ENCODE data around the gene FGD6.
"Not testable (repeated sequence)": the region's sequence is repeated elsewhere in the genome, so short reads cannot be mapped to it uniquely, and the experiment has no call there.

The FGD6 gene

GRCh38 chr12:95151406-95151805 lies 65.9 kb downstream of the FGD6 start:
- H3K27ac Mint-ChIP-seq = no peak overlapping the region

GRCh38 chr12:95150501-95150900 lies 66.8 kb downstream of the FGD6 start:
- Mint-ChIP-seq H3K9me3 (no peaks in the 10 kb centered on the region), H3K27ac (no peak overlapping the region), H3K4me1 (ENCODE audit: low read depth) (no peaks in the 10 kb centered on the region), H3K4me3 (no peak overlapping the region), H3K27me3 (ENCODE audit: low read depth) (no peaks in the 10 kb centered on the region), H3K36me3 (ENCODE audit: low read depth) (no peaks in the 10 kb centered on the region)

More at GRCh38 chr12:95151406-95151805, 65.9 kb downstream of the FGD6 start:
- H3K4me3 Mint-ChIP-seq = no peak overlapping the region
- no peaks in the 10 kb centered on the region for H3K27me3 Mint-ChIP-seq (ENCODE audit: low read depth)
- no peaks in the 10 kb centered on the region for H3K4me1 Mint-ChIP-seq (ENCODE audit: low read depth)
- no peaks in the 10 kb centered on the region for H3K36me3 Mint-ChIP-seq (ENCODE audit: low read depth)
- no peaks in the 10 kb centered on the region for H3K9me3 Mint-ChIP-seq

GRCh38 chr12:95147866-95148265 lies 69.4 kb downstream of the FGD6 start:
- H3K27me3 Mint-ChIP-seq (ENCODE audit: low read depth) = no peaks in the 10 kb centered on the region

GRCh38 chr12:95146769-95147168 lies 70.5 kb downstream of the FGD6 start:
- no peaks in the 10 kb centered on the region for H3K36me3 Mint-ChIP-seq (ENCODE audit: low read depth)
- H3K27me3 Mint-ChIP-seq (ENCODE audit: low read depth) = no peaks in the 10 kb centered on the region
- H3K4me3 Mint-ChIP-seq = no peak overlapping the region
- no peaks in the 10 kb centered on the region for H3K9me3 Mint-ChIP-seq
- H3K4me1 Mint-ChIP-seq (ENCODE audit: low read depth) = no peaks in the 10 kb centered on the region
- no peak overlapping the region for H3K27ac Mint-ChIP-seq

More at GRCh38 chr12:95147866-95148265, 69.4 kb downstream of the FGD6 start:
- Mint-ChIP-seq H3K4me3 (no peak overlapping the region), H3K4me1 (ENCODE audit: low read depth) (no peaks in the 10 kb centered on the region), H3K36me3 (ENCODE audit: low read depth) (no peaks in the 10 kb centered on the region), H3K9me3 (no peaks in the 10 kb centered on the region), H3K27ac (no peak overlapping the region)

GRCh38 chr12:95143621-95144205 lies 73.6 kb downstream of the FGD6 start:
- Mint-ChIP-seq H3K4me1 (ENCODE audit: low read depth) (no peaks in the 10 kb centered on the region), H3K27me3 (ENCODE audit: low read depth) (no peaks in the 10 kb centered on the region), H3K36me3 (ENCODE audit: low read depth) (no peaks in the 10 kb centered on the region), H3K9me3 (no peaks in the 10 kb centered on the region), H3K27ac (no peak overlapping the region), H3K4me3 (no peak overlapping the region)

GRCh38 chr12:95142431-95143151 lies 74.7 kb downstream of the FGD6 start:
- H3K9me3 Mint-ChIP-seq = no peaks in the 10 kb centered on the region
- H3K27me3 Mint-ChIP-seq (ENCODE audit: low read depth) = no peaks in the 10 kb centered on the region
- no peaks in the 10 kb centered on the region for H3K4me1 Mint-ChIP-seq (ENCODE audit: low read depth)

GRCh38 chr12:95141310-95141709 lies 76.0 kb downstream of the FGD6 start:
- Mint-ChIP-seq H3K4me1 (ENCODE audit: low read depth) (no peaks in the 10 kb centered on the region), H3K9me3 (no peaks in the 10 kb centered on the region), H3K4me3 (no peak overlapping the region), H3K36me3 (ENCODE audit: low read depth) (no peaks in the 10 kb centered on the region), H3K27me3 (ENCODE audit: low read depth) (no peaks in the 10 kb centered on the region), H3K27ac (no peak overlapping the region)

More at GRCh38 chr12:95142431-95143151, 74.7 kb downstream of the FGD6 start:
- no peaks in the 10 kb centered on the region for H3K36me3 Mint-ChIP-seq (ENCODE audit: low read depth)
- no peak overlapping the region for H3K4me3 Mint-ChIP-seq
- no peak overlapping the region for H3K27ac Mint-ChIP-seq

GRCh38 chr12:95138031-95138430 lies 79.2 kb downstream of the FGD6 start:
- H3K27me3 Mint-ChIP-seq (ENCODE audit: low read depth); H3K27ac Mint-ChIP-seq; H3K4me3 Mint-ChIP-seq; H3K36me3 Mint-ChIP-seq (ENCODE audit: low read depth); H3K4me1 Mint-ChIP-seq (ENCODE audit: low read depth); H3K9me3 Mint-ChIP-seq: not testable (repeated sequence)

- no peaks in the 10 kb centered on the region for H3K4me1 Mint-ChIP-seq (ENCODE audit: low read depth)
- no peaks in the 10 kb centered on the region for H3K36me3 Mint-ChIP-seq (ENCODE audit: low read depth)
- no peaks in the 10 kb centered on the region for H3K27me3 Mint-ChIP-seq (ENCODE audit: low read depth)
- H3K4me3 Mint-ChIP-seq = no peak overlapping the region
- H3K27ac Mint-ChIP-seq = no peak overlapping the region
- no peaks in the 10 kb centered on the region for H3K9me3 Mint-ChIP-seq
These were observed 80.7 kb downstream of the FGD6 start for GRCh38 chr12:95136598-95136997.

- H3K4me3 Mint-ChIP-seq = no peak overlapping the region
- no peaks in the 10 kb centered on the region for H3K9me3 Mint-ChIP-seq
- H3K36me3 Mint-ChIP-seq (ENCODE audit: low read depth) = no peaks in the 10 kb centered on the region
- H3K27me3 Mint-ChIP-seq (ENCODE audit: low read depth) = no peaks in the 10 kb centered on the region
- H3K4me1 Mint-ChIP-seq (ENCODE audit: low read depth) = no peaks in the 10 kb centered on the region
- no peak overlapping the region for H3K27ac Mint-ChIP-seq
These were observed 83.2 kb downstream of the FGD6 start for GRCh38 chr12:95134085-95134484.

- no peak overlapping the region for H3K4me3 Mint-ChIP-seq
- no peaks in the 10 kb centered on the region for H3K4me1 Mint-ChIP-seq (ENCODE audit: low read depth)
- no peak overlapping the region for H3K27ac Mint-ChIP-seq
- H3K9me3 Mint-ChIP-seq = no peaks in the 10 kb centered on the region
- no peaks in the 10 kb centered on the region for H3K36me3 Mint-ChIP-seq (ENCODE audit: low read depth)
- H3K27me3 Mint-ChIP-seq (ENCODE audit: low read depth) = no peaks in the 10 kb centered on the region
These were observed 85.5 kb downstream of the FGD6 start for GRCh38 chr12:95131589-95132340.

- Mint-ChIP-seq H3K4me1 (ENCODE audit: low read depth) (no peaks in the 10 kb centered on the region), H3K9me3 (no peaks in the 10 kb centered on the region), H3K27me3 (ENCODE audit: low read depth) (no peaks in the 10 kb centered on the region), H3K36me3 (ENCODE audit: low read depth) (no peaks in the 10 kb centered on the region), H3K4me3 (no peak overlapping the region), H3K27ac (no peak overlapping the region)
These were observed 87.2 kb downstream of the FGD6 start for GRCh38 chr12:95130096-95130495.

GRCh38 chr12:95129115-95129514 lies 88.2 kb downstream of the FGD6 start:
- Mint-ChIP-seq H3K4me1 (ENCODE audit: low read depth) (no peaks in the 10 kb centered on the region), H3K36me3 (ENCODE audit: low read depth) (no peaks in the 10 kb centered on the region), H3K27ac (no peak overlapping the region), H3K9me3 (no peaks in the 10 kb centered on the region), H3K4me3 (no peak overlapping the region), H3K27me3 (ENCODE audit: low read depth) (no peaks in the 10 kb centered on the region)

GRCh38 chr12:95126736-95127135 lies 90.5 kb downstream of the FGD6 start:
- Mint-ChIP-seq H3K36me3 (ENCODE audit: low read depth) (no peaks in the 10 kb centered on the region), H3K9me3 (no peaks in the 10 kb centered on the region), H3K4me3 (no peak overlapping the region), H3K4me1 (ENCODE audit: low read depth) (no peaks in the 10 kb centered on the region), H3K27ac (no peak overlapping the region), H3K27me3 (ENCODE audit: low read depth) (no peaks in the 10 kb centered on the region)

- H3K4me3 Mint-ChIP-seq = no peak overlapping the region
- no peaks in the 10 kb centered on the region for H3K4me1 Mint-ChIP-seq (ENCODE audit: low read depth)
- no peaks in the 10 kb centered on the region for H3K36me3 Mint-ChIP-seq (ENCODE audit: low read depth)
These were observed 91.2 kb downstream of the FGD6 start for GRCh38 chr12:95126076-95126475.

More at GRCh38 chr12:95126076-95126475, 91.2 kb downstream of the FGD6 start:
- Mint-ChIP-seq H3K27ac (no peak overlapping the region), H3K27me3 (ENCODE audit: low read depth) (no peaks in the 10 kb centered on the region), H3K9me3 (no peaks in the 10 kb centered on the region)

Data from T-helper 1 cell treated with Interleukin-12 subunit alpha and Interleukin-12 subunit beta and Interleukin-4 antibody, amounts not matched to agents 30 μg/mL and 1 μg/mL, for 36 hours (primary cell).